IgD-negative memory B cell (primary cell): Measurements from ENCODE around the gene TCTN3. TPM values are rescaled to one million over a fixed set of nuclear protein-coding genes. Genes with fewer than 3 reads are reported as not detected.
A peak's percentile ranks its signal among the peaks of the same experiment; 100 is the strongest.
"Not testable (repeated sequence)": the region's sequence is repeated elsewhere in the genome, so short reads cannot be mapped to it uniquely, and the experiment has no call there.

Source experiments
- H3K27ac Mint-ChIP-seq, 3 donors: one replicate each; pipeline ENCODE4 v1.8.0; 2020 to 2022; ENCODE audit warnings: mild to moderate bottlenecking in 3 of 3, mixed read lengths in 3 of 3, moderate library complexity in 1 of 3
- H3K27me3 Mint-ChIP-seq: one replicate; pipeline ENCODE4 v1.8.0; 2021; ENCODE audit warnings: mixed read lengths
- H3K36me3 Mint-ChIP-seq: one replicate; pipeline ENCODE4 v1.8.0; 2020; ENCODE audit warnings: mild to moderate bottlenecking, mixed read lengths
- H3K4me1 Mint-ChIP-seq, 3 donors: one replicate each; pipeline ENCODE4 v1.8.0; 2020 to 2022; ENCODE audit warnings: mixed read lengths in 3 of 3, mild to moderate bottlenecking in 1 of 3
- H3K4me3 Mint-ChIP-seq, 4 donors: one replicate each; pipeline ENCODE4 v1.8.0; 2020 to 2022; ENCODE audit warnings: mild to moderate bottlenecking in 4 of 4, mixed read lengths in 4 of 4, moderate library complexity in 3 of 4
- H3K9me3 Mint-ChIP-seq, 3 donors: one replicate each; pipeline ENCODE4 v1.8.0; 2020 to 2021; ENCODE audit warnings: mixed read lengths in 3 of 3, mild to moderate bottlenecking in 1 of 3
- polyA plus RNA-seq: library from polyadenylated mRNA; unstranded; fragments of 300-500 nt; fragmentation: Illumina TruSeq; gene quantifications from one replicate; pipeline ENCODE4 v1.2.3, GENCODE V29; 2021

Gene TCTN3, protein sequence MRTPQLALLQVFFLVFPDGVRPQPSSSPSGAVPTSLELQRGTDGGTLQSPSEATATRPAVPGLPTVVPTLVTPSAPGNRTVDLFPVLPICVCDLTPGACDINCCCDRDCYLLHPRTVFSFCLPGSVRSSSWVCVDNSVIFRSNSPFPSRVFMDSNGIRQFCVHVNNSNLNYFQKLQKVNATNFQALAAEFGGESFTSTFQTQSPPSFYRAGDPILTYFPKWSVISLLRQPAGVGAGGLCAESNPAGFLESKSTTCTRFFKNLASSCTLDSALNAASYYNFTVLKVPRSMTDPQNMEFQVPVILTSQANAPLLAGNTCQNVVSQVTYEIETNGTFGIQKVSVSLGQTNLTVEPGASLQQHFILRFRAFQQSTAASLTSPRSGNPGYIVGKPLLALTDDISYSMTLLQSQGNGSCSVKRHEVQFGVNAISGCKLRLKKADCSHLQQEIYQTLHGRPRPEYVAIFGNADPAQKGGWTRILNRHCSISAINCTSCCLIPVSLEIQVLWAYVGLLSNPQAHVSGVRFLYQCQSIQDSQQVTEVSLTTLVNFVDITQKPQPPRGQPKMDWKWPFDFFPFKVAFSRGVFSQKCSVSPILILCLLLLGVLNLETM
- polyA plus RNA-seq: 55.4 TPM

DNA sequence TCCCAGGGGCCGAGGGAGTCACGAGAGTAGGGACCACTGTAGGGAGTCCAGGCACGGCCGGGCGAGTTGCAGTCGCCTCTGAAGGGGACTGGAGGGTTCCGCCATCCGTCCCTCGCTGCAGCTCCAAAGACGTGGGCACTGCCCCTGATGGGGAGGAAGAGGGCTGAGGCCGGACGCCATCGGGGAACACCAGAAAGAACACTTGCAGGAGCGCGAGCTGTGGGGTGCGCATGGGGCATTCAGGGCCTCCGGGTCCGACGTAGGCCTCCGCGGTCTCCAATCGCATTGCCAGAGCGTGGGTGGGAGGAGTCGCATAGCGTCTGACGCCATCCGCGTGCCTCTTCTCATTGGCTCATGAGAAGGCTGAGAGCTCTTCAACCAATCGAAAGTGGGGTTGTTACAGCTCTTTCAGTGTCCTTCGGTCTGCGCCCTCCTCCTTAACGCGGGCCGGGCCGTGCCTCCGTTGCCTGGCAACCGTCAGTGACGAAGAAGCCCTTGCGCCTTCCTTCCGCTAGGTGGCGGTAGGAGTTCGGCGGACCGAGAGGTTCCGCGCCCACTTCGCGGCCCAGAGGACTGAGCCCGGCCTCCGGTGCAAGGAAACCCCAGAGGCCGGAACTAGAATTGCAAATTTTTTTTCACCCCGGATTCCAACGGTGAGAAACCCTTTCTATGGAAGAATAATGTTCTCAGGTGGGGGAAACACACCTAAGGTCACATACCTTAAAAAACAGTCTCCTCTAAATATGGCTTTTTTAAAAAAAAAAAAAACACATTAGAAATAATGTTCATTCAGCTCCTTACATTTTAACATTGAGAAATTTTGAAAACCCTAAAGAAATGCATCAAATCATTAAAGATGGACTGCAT, at the start of gene TCTN3:
Gene TCTN3, minus strand, starts transcription at position 260 of the 867 bp plus-strand sequence. Its CDS starts 28 bp downstream, at position 232.
- Mint-ChIP-seq H3K9me3 (no peaks in the 10 kb centered on the region), H3K27me3 (no peaks in the 10 kb centered on the region), H3K27ac (peak within 1 kb of the TSS; percentile 87 to 98 (median 92)), H3K4me3 (peak within 1 kb of the TSS; percentile 88 to 98 (median 96)), H3K36me3 (peaks cover 2% of the 10 kb centered on the region), H3K4me1 (peaks cover 49 to 59% (median 53%) of the 10 kb centered on the region in 3 donors)

DNA sequence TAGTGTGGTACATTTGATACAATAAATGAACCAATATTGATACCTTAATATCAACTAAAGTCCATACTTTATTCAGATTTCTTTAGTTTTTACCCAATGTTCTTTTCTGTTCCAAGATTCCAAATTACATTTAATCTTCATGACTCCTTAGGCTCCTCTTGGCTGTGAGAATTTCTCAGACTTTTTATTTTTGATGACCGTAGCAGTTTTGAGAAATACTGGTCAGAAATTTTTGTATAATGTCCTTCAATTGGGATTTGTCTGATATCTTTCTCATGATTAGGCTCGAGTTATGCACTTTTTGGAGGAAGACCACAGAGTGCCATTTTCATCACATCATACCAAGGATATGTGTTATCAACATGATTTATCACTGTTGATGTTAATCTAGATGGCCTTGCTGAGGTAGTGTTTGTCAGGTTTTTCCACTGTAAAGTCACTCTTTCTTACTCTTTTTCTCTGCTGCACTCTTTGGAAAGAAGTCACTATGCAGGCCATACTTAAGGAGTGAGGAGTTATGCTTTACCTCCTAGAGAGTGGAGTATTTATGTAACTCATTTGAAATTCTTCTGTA, 49.3 kb upstream of the TCTN3 start:
- H3K27ac Mint-ChIP-seq: peak overlapping the region; percentile 50 to 93 (median 90)
- peaks cover 2 to 4% (median 2%) of the 10 kb centered on the region in 3 donors for H3K9me3 Mint-ChIP-seq
- H3K36me3 Mint-ChIP-seq: peaks cover 4% of the 10 kb centered on the region
- no peaks in the 10 kb centered on the region for H3K27me3 Mint-ChIP-seq
- H3K4me3 Mint-ChIP-seq: peak overlapping the region; percentile 47 to 90 (median 86)
- H3K4me1 Mint-ChIP-seq: peaks cover 25 to 34% (median 29%) of the 10 kb centered on the region in 3 donors

- H3K27me3 Mint-ChIP-seq: no peaks in the 10 kb centered on the region
- peak overlapping the region; percentile 90 to 93 (median 93) for H3K27ac Mint-ChIP-seq
- peaks cover 5% of the 10 kb centered on the region for H3K36me3 Mint-ChIP-seq
- H3K4me1 Mint-ChIP-seq: peaks cover 25 to 34% (median 29%) of the 10 kb centered on the region in 3 donors
- peaks cover 2 to 4% (median 2%) of the 10 kb centered on the region in 3 donors for H3K9me3 Mint-ChIP-seq
- H3K4me3 Mint-ChIP-seq: peak overlapping the region; percentile 77 to 94 (median 91)
Measured at GRCh38 chr10:95742485-95742884, 48.8 kb upstream of the TCTN3 start.

- peaks cover 25 to 34% (median 29%) of the 10 kb centered on the region in 3 donors for H3K4me1 Mint-ChIP-seq
- H3K9me3 Mint-ChIP-seq: peaks cover 0 to 4% (median 2%) of the 10 kb centered on the region in 3 donors
- H3K27me3 Mint-ChIP-seq: no peaks in the 10 kb centered on the region
- peak overlapping the region; percentile 90 to 93 (median 93) for H3K27ac Mint-ChIP-seq
- peak overlapping the region; percentile 77 to 94 (median 91) for H3K4me3 Mint-ChIP-seq
- peaks cover 5% of the 10 kb centered on the region for H3K36me3 Mint-ChIP-seq
Measured at GRCh38 chr10:95741807-95742467, 48.2 kb upstream of the TCTN3 start.

DNA sequence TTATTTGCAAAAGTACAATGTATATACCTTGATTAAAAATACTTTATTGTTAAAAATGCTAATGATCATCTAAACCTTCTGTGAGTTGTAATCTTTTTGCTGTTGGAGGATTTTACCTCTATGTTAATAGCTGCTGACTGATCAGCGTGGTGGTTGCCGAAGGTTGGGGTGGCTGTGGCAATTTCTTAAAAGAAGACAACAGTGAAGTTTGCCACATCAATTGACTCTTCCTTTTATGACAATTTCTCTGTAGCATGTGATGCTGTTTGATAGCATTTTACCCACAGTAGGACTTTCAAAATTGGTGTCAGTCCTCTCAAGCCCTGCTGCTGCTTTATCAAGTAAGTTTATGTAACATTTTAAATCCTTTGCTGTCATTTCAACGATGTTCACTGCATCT, 45.3 kb upstream of the TCTN3 start:
- H3K4me3 Mint-ChIP-seq: no peak overlapping the region
- peaks cover 5% of the 10 kb centered on the region for H3K36me3 Mint-ChIP-seq
- H3K27ac Mint-ChIP-seq: no peak overlapping the region
- no peaks in the 10 kb centered on the region for H3K27me3 Mint-ChIP-seq
- no peaks in the 10 kb centered on the region for H3K9me3 Mint-ChIP-seq
- H3K4me1 Mint-ChIP-seq: peaks cover 14 to 21% (median 15%) of the 10 kb centered on the region in 3 donors

DNA sequence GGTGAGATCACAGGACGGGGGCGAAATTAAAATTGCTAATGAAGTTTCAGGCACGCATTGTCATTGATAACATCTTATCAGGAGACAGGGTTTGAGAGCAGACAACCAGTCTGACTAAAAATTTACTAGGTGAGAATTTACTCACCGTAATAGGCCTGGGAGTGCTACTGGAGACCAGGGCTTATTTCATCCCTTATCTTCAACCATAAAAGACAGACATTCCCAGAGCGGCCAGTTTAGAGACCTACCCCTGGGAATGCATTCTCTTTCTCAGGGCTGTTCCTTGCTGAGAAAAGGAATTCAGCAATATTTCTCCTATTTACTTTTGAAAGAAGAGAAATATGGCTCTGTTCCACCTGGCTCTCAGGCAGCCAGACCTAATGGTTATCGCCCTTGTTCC, 39.2 kb upstream of the TCTN3 start:
- H3K4me3 Mint-ChIP-seq, H3K9me3 Mint-ChIP-seq, H3K36me3 Mint-ChIP-seq, H3K27ac Mint-ChIP-seq, H3K27me3 Mint-ChIP-seq: not testable (repeated sequence)
- peaks cover 21 to 24% (median 23%) of the 10 kb centered on the region in 3 donors for H3K4me1 Mint-ChIP-seq

- Mint-ChIP-seq H3K4me1 (peaks cover 23 to 26% (median 23%) of the 10 kb centered on the region in 3 donors), H3K9me3 (peaks cover 0 to 1% (median 0%) of the 10 kb centered on the region in 3 donors), H3K4me3 (peak overlapping the region in 2 of 4 donors; percentile 39 to 72), H3K27ac (peak overlapping the region; percentile 9 to 74 (median 30)), H3K27me3 (no peaks in the 10 kb centered on the region), H3K36me3 (no peaks in the 10 kb centered on the region)
Measured at GRCh38 chr10:95730233-95730632, 36.5 kb upstream of the TCTN3 start.

DNA sequence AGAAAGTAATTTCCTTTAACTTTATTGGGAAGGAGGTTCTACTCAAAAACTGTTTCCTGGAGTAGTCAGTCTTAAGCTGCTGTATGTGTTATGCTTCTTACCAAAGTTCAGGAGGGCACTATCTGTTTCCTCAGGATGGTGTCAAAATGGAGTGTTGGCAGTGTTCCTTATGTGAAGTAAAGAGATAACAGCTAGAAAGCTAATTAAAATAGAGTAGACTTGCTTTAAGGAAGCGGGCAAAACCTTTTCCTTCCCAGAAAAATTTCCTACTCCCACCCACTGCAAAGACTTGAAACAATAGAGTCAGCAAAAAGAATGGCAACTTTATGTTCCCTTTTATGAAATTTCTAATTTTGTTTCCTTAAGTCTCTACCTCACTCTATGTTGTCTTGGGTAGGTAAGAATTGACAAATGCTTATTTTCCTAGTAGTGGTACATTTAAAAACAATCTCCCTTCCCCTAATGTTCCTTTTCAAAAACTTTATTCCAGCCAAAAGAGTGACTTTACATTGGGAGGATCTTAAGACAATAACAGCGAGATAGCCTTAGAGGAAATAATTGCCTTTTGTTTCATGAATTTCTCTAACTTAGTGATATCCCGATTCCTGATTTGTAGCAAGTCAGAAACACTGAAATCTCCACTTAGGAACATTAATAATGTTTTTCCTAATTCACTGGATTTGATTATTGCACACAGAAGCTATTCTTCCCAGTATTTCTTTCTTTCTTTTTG, 35.8 kb upstream of the TCTN3 start:
- Mint-ChIP-seq H3K9me3 (peaks cover 0 to 1% (median 0%) of the 10 kb centered on the region in 3 donors), H3K4me1 (peaks cover 23 to 26% (median 23%) of the 10 kb centered on the region in 3 donors), H3K4me3 (peak overlapping the region in 1 of 4 donors; percentile 72), H3K27me3 (no peaks in the 10 kb centered on the region), H3K27ac (peak overlapping the region in 1 of 3 donors; percentile 57), H3K36me3 (no peaks in the 10 kb centered on the region)

- Mint-ChIP-seq H3K4me1 (peaks cover 23 to 26% (median 23%) of the 10 kb centered on the region in 3 donors), H3K36me3 (no peaks in the 10 kb centered on the region), H3K4me3 (no peak overlapping the region), H3K27ac (no peak overlapping the region), H3K27me3 (no peaks in the 10 kb centered on the region), H3K9me3 (peaks cover 0 to 1% (median 0%) of the 10 kb centered on the region in 3 donors)
Measured at GRCh38 chr10:95728526-95728925, 34.8 kb upstream of the TCTN3 start.

DNA sequence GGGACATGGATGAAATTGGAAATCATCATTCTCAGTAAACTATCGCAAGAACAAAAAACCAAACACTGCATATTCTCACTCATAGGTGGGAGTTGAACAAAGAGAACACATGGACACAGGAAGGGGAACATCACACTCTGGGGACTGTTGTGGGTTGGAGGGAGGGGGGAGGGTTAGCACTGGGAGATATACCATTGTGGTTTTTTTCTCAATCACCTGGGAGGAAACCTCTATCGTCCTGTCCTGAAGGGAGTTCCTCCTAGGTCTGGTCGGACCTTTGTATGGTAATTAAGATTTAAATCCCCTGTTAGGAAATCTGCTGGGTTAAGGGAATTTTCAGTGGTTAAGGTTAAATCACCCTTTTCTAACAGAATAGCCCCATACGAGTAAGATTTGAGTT, 28.8 kb upstream of the TCTN3 start:
- H3K4me3 Mint-ChIP-seq, H3K4me1 Mint-ChIP-seq, H3K27me3 Mint-ChIP-seq, H3K36me3 Mint-ChIP-seq, H3K9me3 Mint-ChIP-seq: not testable (repeated sequence)
- peak overlapping the region in 1 of 3 donors; percentile 60 for H3K27ac Mint-ChIP-seq

DNA sequence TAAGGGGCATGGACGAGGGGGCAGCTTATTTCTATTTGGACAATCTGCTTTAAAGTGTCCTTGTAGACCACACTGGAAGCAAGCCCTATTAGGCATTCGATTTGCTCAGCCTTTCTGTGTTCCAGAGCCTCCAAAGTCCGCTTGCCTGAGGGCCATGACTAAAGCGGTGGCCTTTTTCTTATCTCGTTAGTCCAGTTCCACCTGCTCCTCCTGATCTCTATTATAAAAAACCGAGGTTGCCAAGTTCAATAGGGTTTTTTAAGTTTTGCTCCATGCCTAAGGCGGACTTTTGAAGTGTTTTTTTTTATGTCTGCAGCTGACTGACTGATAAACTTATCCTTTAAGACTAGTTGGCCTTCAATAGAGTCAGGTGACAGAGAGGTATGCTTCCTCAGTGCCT, 27.0 kb upstream of the TCTN3 start:
- H3K4me3 Mint-ChIP-seq, H3K27ac Mint-ChIP-seq, H3K4me1 Mint-ChIP-seq, H3K9me3 Mint-ChIP-seq, H3K27me3 Mint-ChIP-seq, H3K36me3 Mint-ChIP-seq: not testable (repeated sequence)

GRCh38 chr10:95716866-95717265, 23.1 kb upstream of the TCTN3 start:
- no peaks in the 10 kb centered on the region for H3K36me3 Mint-ChIP-seq
- H3K27ac Mint-ChIP-seq: no peak overlapping the region
- no peaks in the 10 kb centered on the region for H3K9me3 Mint-ChIP-seq
- no peak overlapping the region for H3K4me3 Mint-ChIP-seq
- H3K4me1 Mint-ChIP-seq: peaks cover 0 to 7% (median 3%) of the 10 kb centered on the region in 3 donors
- H3K27me3 Mint-ChIP-seq: no peaks in the 10 kb centered on the region

DNA sequence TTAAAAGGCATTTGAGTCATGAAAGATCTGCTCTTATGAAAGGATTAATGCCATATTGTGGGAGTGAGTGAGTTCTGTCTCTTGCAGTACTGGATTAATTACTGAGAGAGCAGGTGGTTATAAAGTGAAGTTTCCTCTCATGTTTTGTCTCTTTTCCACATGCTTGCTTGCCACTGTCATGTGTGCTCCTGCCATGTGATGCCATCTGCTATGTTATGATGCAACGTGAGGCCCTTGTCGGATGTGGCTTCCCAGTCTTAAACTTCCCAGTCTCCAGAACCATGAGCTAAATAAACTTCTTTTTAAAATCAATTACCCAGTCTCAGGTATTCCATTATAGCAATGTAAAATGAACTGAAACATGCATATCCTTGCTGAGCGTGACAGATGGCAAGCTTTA, 22.7 kb upstream of the TCTN3 start:
- Mint-ChIP-seq H3K9me3 (no peaks in the 10 kb centered on the region), H3K27ac (no peak overlapping the region), H3K4me3 (no peak overlapping the region), H3K36me3 (no peaks in the 10 kb centered on the region), H3K4me1 (peaks cover 0 to 7% (median 3%) of the 10 kb centered on the region in 3 donors), H3K27me3 (no peaks in the 10 kb centered on the region)
